ENCODE results near the gene PACSIN1.

- TF ChIP-seq EZH2phosphoT487 (IDR thresholded peaks at IDR 0.05; ENCODE audit: borderline replicate concordance, low read depth, low read length): no peak
- TF ChIP-seq CTCF (conservative IDR thresholded peaks at IDR 0.05; ENCODE audit: low read length): no peak
Measured at GRCh38 chr6:34538581-34538980, 72.7 kb downstream of the PACSIN1 start.

All from OCI-LY7 (cell line).